Karpas-422 (cell line): ENCODE data around the gene ADARB1. TPM values are rescaled to one million over a fixed set of nuclear protein-coding genes. Genes with fewer than 3 reads are reported as not detected.

Source experiments
- DNase-seq: peaks from one replicate; pipeline ENCODE4 v3.0.0-alpha.2; 2015
- H2AFZ ChIP-seq: fragments of 200-600 bp; sonication (generic); 2 replicates; pipeline ENCODE4 v1.6.1; 2014; ENCODE audit warnings: antibody characterized with exemption, low read length, mixed read lengths
- H3K27ac ChIP-seq: fragments of 200-600 bp; sonication (generic); 2 replicates; pipeline ENCODE4 v1.5.1; 2014; ENCODE audit warnings: mild to moderate bottlenecking, low read length, moderate library complexity
- H3K27me3 ChIP-seq: fragments of 200-600 bp; sonication (generic); 2 replicates; pipeline ENCODE4 v1.6.1; 2014; ENCODE audit warnings: low read length, mixed read lengths
- H3K36me3 ChIP-seq: fragments of 200-600 bp; sonication (generic); 2 replicates; pipeline ENCODE4 v1.6.1; 2014; ENCODE audit warnings: low read length, mixed read lengths; ENCODE audit not compliant: insufficient read depth
- H3K4me1 ChIP-seq: fragments of 200-600 bp; sonication (generic); 2 replicates; pipeline ENCODE4 v1.6.1; 2014; ENCODE audit warnings: mild to moderate bottlenecking, low read length, mixed read lengths
- H3K4me2 ChIP-seq: fragments of 200-600 bp; sonication (generic); 2 replicates; pipeline ENCODE4 v1.6.1; 2014; ENCODE audit warnings: low read length, low read depth, mild to moderate bottlenecking; ENCODE audit not compliant: poor library complexity, severe bottlenecking
- H3K4me3 ChIP-seq: fragments of 200-600 bp; sonication (generic); 2 replicates; pipeline ENCODE4 v1.5.1; 2014; ENCODE audit warnings: mild to moderate bottlenecking, antibody characterized with exemption, low read length, mixed read lengths
- H3K79me2 ChIP-seq: fragments of 200-600 bp; sonication (generic); 2 replicates; pipeline ENCODE4 v1.6.1; 2014; ENCODE audit warnings: mild to moderate bottlenecking, low read length, mixed read lengths
- H3K9ac ChIP-seq: fragments of 200-600 bp; sonication (generic); 2 replicates; pipeline ENCODE4 v1.6.0; 2014; ENCODE audit warnings: low read length
- H3K9me2 ChIP-seq: fragments of 200-600 bp; sonication (generic), shearing (Covaris generic); replicated peaks from 2 replicates; pipeline ENCODE4 v1.6.0; 2014; ENCODE audit warnings: mild to moderate bottlenecking, low read length, moderate library complexity; ENCODE audit not compliant: insufficient read depth
- H3K9me3 ChIP-seq: fragments of 300-700, 200-600 bp; sonication (generic); 2 replicates; pipeline ENCODE4 v1.6.1; 2014; ENCODE audit warnings: low read length, mixed read lengths
- H4K20me1 ChIP-seq: fragments of 200-600 bp; sonication (generic); 2 replicates; pipeline ENCODE4 v1.6.1; 2014; ENCODE audit warnings: mild to moderate bottlenecking, antibody characterized with exemption, low read length, low read depth; ENCODE audit not compliant: insufficient read depth
- total RNA-seq: library from RNA; depleted of rRNA; stranded (reverse); fragments of >200 nt; shearing (Covaris generic); gene quantifications from 2 replicates; pipeline ENCODE4 v1.2.3, GENCODE V29; 2014; ENCODE audit warnings: low replicate concordance

ADARB1 gene
- total RNA-seq, 1 experiment from 2014 or later, result 2.0 TPM

- H3K9ac ChIP-seq, result peak overlapping the region; percentile 13; the same call in 1 of the 2 replicates
- no peak overlapping the region for H3K27ac ChIP-seq
- no peaks in the 10 kb centered on the region for H3K36me3 ChIP-seq
- no peaks in the 10 kb centered on the region for H3K79me2 ChIP-seq
- DNase-seq, result peak; percentile 85
- H3K9me2 ChIP-seq, result no peaks in the 10 kb centered on the region
- peak overlapping the region; percentile 28 for H3K4me2 ChIP-seq
- H2AFZ ChIP-seq, result no peak overlapping the region; the same call in 1 of the 2 replicates
- no peaks in the 10 kb centered on the region for H3K27me3 ChIP-seq
- H3K4me1 ChIP-seq, result peaks cover 22% of the 10 kb centered on the region
- H3K4me3 ChIP-seq, result no peak overlapping the region
- no peaks in the 10 kb centered on the region for H3K9me3 ChIP-seq
- H4K20me1 ChIP-seq, result 0 out of 2 replicates have a peak, but pooled peaks cover 8% of the 10 kb centered on the region
These were observed 77.9 kb downstream of the ADARB1 start for GRCh38 chr21:45152265-45152746.

GRCh38 chr21:45153358-45154318, 79.3 kb downstream of the ADARB1 start:
- Histone ChIP-seq H2AFZ (no peak overlapping the region), H3K4me2 (no peak overlapping the region), H3K36me3 (no peaks in the 10 kb centered on the region), H3K4me1 (peaks cover 24% of the 10 kb centered on the region), H3K27me3 (no peaks in the 10 kb centered on the region), H3K9me3 (peaks cover 3% of the 10 kb centered on the region; the same call in 1 of the 2 replicates), H3K27ac (no peak overlapping the region), H3K9me2 (no peaks in the 10 kb centered on the region), H4K20me1 (0 out of 2 replicates have a peak, but pooled peaks cover 8% of the 10 kb centered on the region), H3K9ac (no peak overlapping the region), H3K4me3 (no peak overlapping the region), H3K79me2 (no peaks in the 10 kb centered on the region)
- DNase-seq, result no peak

GRCh38 chr21:45154511-45155508, 80.4 kb downstream of the ADARB1 start:
- H3K9me3 ChIP-seq, result peaks cover 6% of the 10 kb centered on the region; the same call in 1 of the 2 replicates
- 0 out of 2 replicates have a peak, but pooled peaks cover 8% of the 10 kb centered on the region for H4K20me1 ChIP-seq
- H3K27ac ChIP-seq, result no peak overlapping the region
- no peak overlapping the region for H3K4me3 ChIP-seq
- H3K27me3 ChIP-seq, result no peaks in the 10 kb centered on the region; the same call in 1 of the 2 replicates
- H3K36me3 ChIP-seq, result no peaks in the 10 kb centered on the region
- H3K9ac ChIP-seq, result no peak overlapping the region
- no peaks in the 10 kb centered on the region for H3K79me2 ChIP-seq
- peaks cover 31% of the 10 kb centered on the region for H3K4me1 ChIP-seq
- no peak overlapping the region for H2AFZ ChIP-seq
- DNase-seq, result no peak
- no peak overlapping the region for H3K4me2 ChIP-seq
- no peaks in the 10 kb centered on the region for H3K9me2 ChIP-seq

- no peaks in the 10 kb centered on the region for H3K79me2 ChIP-seq
- no peak overlapping the region for H3K4me2 ChIP-seq
- H3K27ac ChIP-seq, result no peak overlapping the region
- 0 out of 2 replicates have a peak, but pooled peaks cover 8% of the 10 kb centered on the region for H4K20me1 ChIP-seq
- no peaks in the 10 kb centered on the region for H3K9me2 ChIP-seq
- H3K9me3 ChIP-seq, result peaks cover 11% of the 10 kb centered on the region; the same call in 1 of the 2 replicates
- H3K4me3 ChIP-seq, result no peak overlapping the region
- peaks cover 31% of the 10 kb centered on the region for H3K4me1 ChIP-seq
- H3K9ac ChIP-seq, result no peak overlapping the region
- H2AFZ ChIP-seq, result no peak overlapping the region
- H3K27me3 ChIP-seq, result peaks cover 3% of the 10 kb centered on the region; the same call in 1 of the 2 replicates
- H3K36me3 ChIP-seq, result no peaks in the 10 kb centered on the region
- no peak for DNase-seq
These were observed 81.5 kb downstream of the ADARB1 start for GRCh38 chr21:45155910-45156309.

GRCh38 chr21:45156459-45156858, 82.1 kb downstream of the ADARB1 start:
- H3K4me2 ChIP-seq, result no peak overlapping the region
- H4K20me1 ChIP-seq, result 0 out of 2 replicates have a peak, but pooled peaks cover 3% of the 10 kb centered on the region
- no peaks in the 10 kb centered on the region for H3K36me3 ChIP-seq
- peaks cover 3% of the 10 kb centered on the region; the same call in 1 of the 2 replicates for H3K27me3 ChIP-seq
- DNase-seq, result no peak
- H3K9me2 ChIP-seq, result no peaks in the 10 kb centered on the region
- H2AFZ ChIP-seq, result no peak overlapping the region
- peaks cover 31% of the 10 kb centered on the region for H3K4me1 ChIP-seq
- no peaks in the 10 kb centered on the region for H3K79me2 ChIP-seq
- no peak overlapping the region for H3K9ac ChIP-seq
- peaks cover 11% of the 10 kb centered on the region; the same call in 1 of the 2 replicates for H3K9me3 ChIP-seq
- no peak overlapping the region for H3K4me3 ChIP-seq
- H3K27ac ChIP-seq, result no peak overlapping the region

GRCh38 chr21:45157932-45158331, 83.6 kb downstream of the ADARB1 start:
- no peaks in the 10 kb centered on the region for H3K9me2 ChIP-seq
- H3K4me2 ChIP-seq, result no peak overlapping the region
- no peak overlapping the region for H2AFZ ChIP-seq
- no peak overlapping the region for H3K27ac ChIP-seq
- peaks cover 17% of the 10 kb centered on the region for H3K4me1 ChIP-seq
- H4K20me1 ChIP-seq, result no peaks in the 10 kb centered on the region
- no peaks in the 10 kb centered on the region for H3K79me2 ChIP-seq
- DNase-seq, result no peak
- peaks cover 11% of the 10 kb centered on the region; the same call in 1 of the 2 replicates for H3K9me3 ChIP-seq
- no peak overlapping the region for H3K9ac ChIP-seq
- no peak overlapping the region for H3K4me3 ChIP-seq
- peaks cover 3% of the 10 kb centered on the region; the same call in 1 of the 2 replicates for H3K27me3 ChIP-seq
- H3K36me3 ChIP-seq, result no peaks in the 10 kb centered on the region

- no peaks in the 10 kb centered on the region for H3K36me3 ChIP-seq
- H3K4me2 ChIP-seq, result no peak overlapping the region
- H3K79me2 ChIP-seq, result no peaks in the 10 kb centered on the region
- peaks cover 3% of the 10 kb centered on the region; the same call in 1 of the 2 replicates for H3K27me3 ChIP-seq
- H3K9ac ChIP-seq, result no peak overlapping the region
- H3K9me3 ChIP-seq, result peaks cover 11% of the 10 kb centered on the region; the same call in 1 of the 2 replicates
- H3K4me1 ChIP-seq, result peaks cover 9% of the 10 kb centered on the region
- DNase-seq, result peak; percentile 83
- H3K27ac ChIP-seq, result peak overlapping the region; percentile 24
- H3K4me3 ChIP-seq, result no peak overlapping the region
- no peaks in the 10 kb centered on the region for H4K20me1 ChIP-seq
- no peaks in the 10 kb centered on the region for H3K9me2 ChIP-seq
- no peak overlapping the region for H2AFZ ChIP-seq
These were observed 84.4 kb downstream of the ADARB1 start for GRCh38 chr21:45158491-45159423.
